Measurements from ENCODE around the gene CYTH2.
"Not testable (repeated sequence)": the region's sequence is repeated elsewhere in the genome, so short reads cannot be mapped to it uniquely, and the experiment has no call there.

CYTH2 gene

GRCh38 chr19:48478339-48479256 lies 9.4 kb downstream of the CYTH2 start:
- no peak for DNase-seq

DNA sequence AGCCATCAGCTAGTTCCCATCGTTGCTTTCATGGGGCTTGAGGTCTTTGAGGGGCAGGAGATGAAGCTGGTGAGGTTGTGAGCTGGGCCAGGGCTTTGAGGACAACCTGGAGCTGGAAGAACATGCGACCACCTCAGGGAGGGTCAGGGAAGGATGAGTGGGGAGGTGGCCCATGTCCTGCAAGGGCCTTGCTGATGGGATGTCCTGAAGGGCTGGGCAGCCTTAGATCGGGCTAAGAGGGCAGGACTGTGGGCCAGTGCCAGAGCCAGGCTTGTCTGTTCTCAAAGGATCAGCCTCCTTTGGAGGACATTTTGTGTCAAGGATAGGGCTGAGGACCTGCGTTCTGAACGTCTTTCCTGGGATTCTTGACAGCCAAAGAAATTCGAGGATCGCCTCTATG lies 10.5 kb downstream of the CYTH2 start:
- DNase-seq: no peak

DNA sequence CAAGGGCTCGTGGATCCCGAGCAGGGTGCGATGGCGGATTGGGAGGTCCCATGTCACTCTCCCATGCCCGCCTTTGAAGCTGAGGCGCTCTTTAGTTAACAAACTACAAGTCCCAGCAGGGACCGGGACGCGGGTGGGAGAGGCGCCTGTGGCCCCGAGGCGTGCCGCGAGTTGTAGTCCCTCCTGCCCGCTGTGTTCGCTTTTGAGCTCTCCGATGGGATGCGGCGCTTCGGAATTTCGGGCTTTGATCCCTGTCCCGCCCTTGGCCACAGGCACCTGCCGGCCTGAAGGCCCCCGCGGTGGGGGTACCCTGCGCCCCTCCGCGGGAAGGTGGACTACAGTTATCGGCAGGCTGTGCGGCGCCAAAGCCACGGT lies 11.0 kb downstream of the CYTH2 start:
- DNase-seq: no peak

DNA sequence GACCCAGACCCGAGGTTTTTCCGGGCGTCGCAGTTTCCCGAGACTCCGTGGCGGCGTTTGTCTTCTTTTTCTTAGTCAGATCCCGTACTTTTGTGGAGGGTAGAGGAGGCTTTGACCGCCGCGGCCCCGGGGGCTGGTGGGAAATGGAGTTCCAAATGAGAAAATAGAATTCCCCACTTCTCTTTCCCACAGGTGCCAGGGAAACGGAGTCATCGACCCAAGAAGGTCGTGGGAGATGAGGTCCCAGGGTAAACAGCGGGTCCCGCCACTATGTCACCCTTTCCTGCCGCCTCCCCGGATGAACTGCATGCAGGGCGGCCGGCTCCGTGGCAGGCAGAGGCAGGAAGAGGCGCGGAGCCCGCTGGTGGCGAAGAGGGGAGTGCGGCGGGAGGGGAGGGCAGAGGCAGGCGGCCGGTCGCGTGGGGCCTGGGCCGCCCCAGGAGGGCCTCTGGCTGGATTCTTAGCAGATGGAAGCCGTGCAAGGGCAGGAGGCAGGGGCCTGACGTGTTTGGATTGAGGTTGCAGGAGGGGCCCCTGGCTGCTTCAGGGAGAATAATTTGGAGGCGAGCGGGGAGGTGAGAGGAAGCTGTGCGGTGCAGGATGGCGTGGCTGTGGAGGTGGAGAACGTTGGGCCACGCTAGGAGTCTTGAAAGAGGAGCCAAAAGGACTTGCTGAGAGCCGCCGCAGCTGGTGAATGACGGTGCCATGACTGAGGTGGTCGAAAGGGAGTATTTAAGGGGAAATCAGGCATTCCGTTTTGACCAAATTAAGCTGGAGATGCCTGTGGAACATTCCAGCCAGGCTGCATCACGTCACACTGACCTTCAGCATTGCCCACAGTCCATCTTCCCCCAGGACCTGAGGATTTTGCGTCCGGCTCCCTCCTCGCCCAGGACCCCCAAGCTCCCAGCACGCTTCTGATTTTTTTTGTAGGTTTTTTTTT lies 11.7 kb downstream of the CYTH2 start:
- DNase-seq: peak; percentile 61

DNA sequence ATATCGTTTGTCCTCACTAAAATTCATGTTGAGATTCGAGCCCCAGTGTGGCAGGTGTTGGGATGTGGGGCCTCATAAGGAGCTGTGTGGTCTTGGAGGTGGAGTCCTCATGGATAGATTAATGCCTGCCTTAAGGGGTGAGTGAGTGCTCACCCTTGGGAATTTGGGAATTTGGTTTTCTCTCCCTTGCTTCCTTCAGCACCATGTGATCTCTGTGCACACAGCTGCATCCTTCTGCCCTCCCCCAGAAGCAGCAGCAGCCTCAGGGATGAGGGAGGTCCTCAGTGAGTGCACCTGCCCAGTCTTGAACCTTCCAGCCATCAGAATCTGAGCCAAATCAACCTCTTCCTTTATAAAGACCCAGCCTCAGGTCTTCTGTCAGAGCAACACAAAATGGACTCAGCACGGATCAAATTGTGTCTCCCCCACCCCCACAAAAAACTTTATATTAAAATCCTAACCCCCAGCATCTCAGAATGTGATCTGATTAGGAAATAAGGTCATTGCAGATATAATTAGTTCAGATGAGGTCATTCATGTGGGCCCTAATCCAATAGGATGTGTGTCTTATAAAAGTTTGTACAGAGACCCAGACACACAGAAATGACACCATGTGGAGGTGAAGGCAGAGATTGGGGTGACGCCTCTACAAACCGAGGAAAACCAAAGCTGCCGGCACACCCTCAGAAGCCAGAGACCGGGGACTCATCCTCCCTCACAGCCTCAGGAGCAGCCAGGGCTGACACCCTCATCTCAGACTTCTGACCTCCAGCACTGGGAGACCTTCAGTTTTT lies 12.9 kb downstream of the CYTH2 start:
- DNase-seq: no peak

- no peak for DNase-seq
These were observed 14.1 kb downstream of the CYTH2 start for GRCh38 chr19:48483301-48483700.

GRCh38 chr19:48484247-48484893 lies 15.2 kb downstream of the CYTH2 start:
- DNase-seq: no peak

- no peak for DNase-seq
These were observed 15.9 kb downstream of the CYTH2 start for GRCh38 chr19:48484931-48485612.

GRCh38 chr19:48486706-48487105 lies 17.5 kb downstream of the CYTH2 start:
- not testable (repeated sequence) for DNase-seq

GRCh38 chr19:48487544-48487943 lies 18.4 kb downstream of the CYTH2 start:
- no peak for DNase-seq

DNA sequence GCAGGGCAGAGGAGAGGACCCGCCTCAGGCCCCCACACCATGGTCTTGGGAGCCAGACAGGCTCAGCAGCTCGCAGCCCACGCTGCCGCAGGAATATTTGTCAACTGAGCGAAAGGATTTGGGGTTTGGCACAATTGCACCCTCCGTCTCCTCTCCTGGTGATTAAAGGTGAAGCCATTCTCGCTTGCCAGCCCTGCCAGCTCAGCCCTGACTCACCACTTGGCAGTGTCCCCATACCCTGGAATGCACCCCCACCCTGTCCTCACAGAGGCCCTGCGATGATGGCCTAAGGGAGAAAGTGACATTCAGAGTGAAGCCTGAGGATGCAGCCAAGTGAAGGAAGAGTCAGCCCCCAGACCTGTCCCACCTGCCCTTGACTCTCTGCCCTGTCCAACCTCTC lies 18.8 kb downstream of the CYTH2 start:
- DNase-seq: no peak

DNA sequence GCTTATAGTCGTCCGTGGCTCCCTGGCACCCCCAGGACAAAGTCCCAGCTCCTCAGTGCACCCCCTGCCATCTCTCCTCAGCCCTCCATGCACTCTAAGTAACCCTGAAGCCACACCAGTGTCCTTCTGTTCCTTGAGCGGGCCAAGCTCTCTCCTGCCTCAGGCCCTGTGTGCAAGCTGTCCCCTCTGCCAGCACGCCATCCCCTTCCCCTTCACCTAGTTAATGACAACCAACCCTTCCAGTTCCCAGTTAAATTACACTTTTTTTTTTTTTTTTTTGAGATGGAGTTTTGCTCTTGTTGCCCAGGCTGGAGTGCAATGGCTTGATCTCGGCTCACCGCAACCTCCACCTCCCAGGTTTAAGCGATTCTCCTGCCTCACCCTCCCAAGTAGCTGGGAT lies 19.3 kb downstream of the CYTH2 start:
- not testable (repeated sequence) for DNase-seq

GRCh38 chr19:48489608-48490216 lies 20.5 kb downstream of the CYTH2 start:
- peak; percentile 84 for DNase-seq

DNA sequence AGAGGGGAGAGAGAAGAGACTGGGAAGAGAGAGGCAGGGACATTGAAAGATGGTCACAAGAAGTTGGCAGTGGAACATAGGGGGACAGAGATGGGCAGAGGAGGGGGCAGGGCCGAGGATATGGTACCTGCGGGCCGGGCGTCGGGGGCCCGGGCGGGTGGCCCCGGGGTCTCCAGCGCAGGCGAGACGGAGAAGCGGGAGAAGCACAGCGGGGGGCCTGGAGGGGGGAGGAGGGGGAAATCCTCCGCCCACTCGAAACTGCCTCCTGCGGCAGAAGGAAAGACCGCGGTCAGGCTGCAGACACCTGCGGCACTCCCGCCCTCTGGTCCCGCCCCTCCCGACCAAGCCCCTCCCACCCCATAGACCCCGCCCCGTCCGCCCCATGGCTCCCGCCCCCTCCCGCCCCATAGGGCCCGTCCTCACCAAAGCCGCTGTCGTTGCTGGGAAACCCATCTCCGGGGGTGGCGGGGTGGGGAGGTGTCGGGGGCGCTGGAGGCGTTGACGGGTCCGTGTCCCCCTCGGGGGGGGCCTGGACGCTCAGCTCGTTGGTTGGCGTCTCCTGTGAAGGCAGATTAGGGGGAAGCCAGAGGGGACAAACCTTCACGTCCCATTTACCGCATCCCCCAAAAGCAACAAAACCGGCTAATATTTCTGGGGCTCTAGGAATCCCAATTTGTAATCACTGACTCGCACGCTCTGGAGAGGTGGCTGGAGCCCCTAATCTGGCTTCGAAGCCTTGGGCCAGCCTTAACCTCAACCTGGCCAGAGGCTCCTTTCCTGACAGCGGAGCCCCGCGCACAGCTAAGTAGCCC lies 22.0 kb downstream of the CYTH2 start:
- DNase-seq: peak; percentile 37

DNA sequence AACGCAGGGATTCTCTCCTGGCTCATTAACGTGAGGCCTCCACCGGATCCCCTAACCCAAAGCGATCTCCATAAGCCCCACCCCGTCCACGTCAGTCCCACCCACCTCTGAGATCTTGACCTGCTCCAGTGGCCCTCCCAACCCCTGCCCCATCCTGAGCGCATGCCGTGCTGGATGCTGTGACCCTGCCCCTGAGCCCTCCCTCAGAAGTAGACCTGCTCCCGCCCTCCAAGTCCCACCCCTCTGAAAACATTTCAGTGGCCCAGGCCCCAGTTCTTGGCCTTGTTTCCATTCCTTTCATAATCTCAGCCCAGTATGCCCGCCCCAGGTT lies 22.6 kb downstream of the CYTH2 start:
- DNase-seq: no peak

DNA sequence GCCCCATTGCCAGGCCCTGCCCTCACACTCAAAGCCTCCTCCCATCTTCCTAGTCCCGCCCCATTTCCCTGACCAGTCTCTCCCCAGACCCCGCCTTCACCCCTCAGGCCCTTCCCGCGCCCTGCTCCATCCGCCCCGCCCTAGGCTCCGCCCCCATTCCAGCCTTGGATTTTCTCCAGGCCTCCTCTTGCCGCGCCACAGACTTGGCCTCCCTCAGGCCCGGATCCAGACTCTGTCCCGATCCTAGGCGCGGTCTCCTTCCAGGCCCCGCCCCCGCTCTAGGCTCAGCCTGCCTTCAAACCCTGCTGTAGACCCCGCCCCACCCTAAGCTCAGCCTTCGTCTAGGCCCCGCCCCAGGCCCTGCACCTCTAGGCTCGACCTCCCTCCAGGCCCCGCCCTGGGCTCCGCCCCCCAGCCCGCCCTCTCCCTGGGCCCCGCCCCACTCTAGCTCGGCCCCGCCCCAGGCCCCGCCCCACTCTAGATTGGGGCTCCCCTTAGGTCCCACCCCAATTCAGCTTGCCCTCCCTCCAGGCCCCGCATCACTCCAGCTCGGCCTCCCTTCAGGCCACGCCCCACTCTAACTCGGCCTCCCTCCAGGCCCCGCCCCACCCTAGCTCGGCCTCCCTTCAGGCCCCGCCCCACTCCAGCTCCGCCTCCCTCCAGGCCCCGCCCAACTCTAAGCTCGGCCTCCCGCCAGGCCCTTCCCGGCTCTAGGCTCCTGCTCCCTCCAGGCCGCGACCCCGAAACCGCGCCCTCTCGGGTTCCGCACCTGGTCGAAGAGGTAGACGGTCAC lies 24.0 kb downstream of the CYTH2 start:
- peak; percentile 82 for DNase-seq

DNA sequence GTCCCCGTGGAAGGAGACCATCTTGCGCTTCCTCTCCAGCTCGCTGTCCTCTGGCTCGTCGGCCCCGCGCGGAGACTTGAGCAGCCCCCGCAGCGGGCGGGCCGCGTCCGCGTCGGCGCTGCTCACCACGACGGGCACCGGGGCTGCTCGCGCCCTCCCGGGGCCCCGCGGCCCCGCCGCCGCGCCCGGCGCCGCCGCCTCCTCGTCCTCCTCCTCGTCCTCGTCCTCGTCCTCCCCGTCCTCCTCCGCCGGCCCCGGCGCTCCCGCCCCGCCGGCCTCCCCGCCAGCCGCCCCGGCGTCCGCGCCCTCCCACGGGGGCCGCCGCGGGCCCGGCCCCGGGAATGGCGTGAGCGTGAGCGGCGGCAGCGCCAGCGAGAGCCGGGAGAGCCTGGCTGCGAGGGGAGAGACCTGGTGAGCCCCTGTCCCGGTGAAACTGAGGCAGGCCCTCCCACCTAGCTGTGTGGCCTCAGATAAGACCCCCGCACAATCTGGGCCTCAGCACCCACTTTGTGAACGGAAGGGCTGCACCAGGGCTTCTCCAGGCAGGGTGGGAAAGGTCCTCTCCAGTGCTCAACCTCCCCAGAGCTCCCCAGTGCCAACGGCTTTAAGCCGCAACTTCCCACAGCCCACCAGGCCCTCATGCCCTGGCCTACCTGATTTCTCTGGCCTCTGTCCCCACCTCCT lies 24.7 kb downstream of the CYTH2 start:
- no peak for DNase-seq

DNA sequence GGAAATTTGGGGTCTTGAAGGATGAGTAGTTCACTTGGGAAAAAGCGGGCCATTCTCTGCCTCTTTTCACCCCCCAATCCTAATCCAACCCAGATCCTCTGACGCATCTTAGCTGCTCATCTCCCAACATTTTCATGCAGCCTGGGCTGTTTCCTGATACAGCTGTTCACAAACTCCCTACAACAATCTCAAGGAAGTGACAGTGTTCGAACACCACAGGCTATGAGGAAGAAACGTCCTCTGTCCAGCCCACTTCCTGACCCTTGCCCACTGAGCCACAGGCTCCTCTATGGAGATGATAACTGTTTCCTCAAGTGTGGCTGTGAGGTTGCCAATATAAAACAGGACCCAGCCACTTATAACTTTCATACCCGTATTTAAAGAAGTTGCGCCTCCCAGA lies 26.2 kb downstream of the CYTH2 start:
- no peak for DNase-seq
